ENCODE results near the gene CDRT4.

CDRT4 gene

DNA sequence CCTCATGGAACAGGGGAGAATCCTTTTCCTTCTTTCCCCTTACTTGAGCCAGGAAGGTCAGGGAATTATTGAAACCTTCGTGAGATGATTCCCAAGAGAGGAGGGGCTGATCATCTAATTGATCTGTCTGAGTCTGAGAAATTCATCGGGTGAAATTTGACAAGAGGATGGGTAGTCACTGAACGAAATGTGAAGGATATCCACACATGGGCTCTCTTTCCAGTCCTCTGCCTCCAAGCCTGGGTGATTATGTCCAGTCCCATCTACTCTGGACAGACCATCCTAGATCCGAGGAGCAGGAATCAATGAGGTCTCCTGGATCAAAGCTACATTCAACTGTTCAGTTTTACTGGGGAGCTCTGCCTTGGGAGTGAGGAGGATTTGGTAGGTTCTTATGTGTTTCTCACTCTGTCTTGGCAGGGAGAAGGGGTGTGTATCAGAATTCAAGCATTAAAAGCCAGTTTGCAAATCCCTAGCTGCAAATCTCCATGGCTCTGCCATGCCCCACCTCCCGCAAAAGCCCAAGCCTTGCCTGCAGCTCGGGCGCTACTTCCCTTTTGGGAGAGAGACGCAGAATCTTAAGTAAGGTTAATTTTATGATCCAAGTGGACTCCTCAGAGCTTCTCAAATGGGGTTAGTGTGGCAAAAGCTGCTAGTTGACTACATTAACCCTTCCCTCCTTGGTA lies 78.9 kb downstream of the CDRT4 start:
- FAIRE-seq: no peak

DNA sequence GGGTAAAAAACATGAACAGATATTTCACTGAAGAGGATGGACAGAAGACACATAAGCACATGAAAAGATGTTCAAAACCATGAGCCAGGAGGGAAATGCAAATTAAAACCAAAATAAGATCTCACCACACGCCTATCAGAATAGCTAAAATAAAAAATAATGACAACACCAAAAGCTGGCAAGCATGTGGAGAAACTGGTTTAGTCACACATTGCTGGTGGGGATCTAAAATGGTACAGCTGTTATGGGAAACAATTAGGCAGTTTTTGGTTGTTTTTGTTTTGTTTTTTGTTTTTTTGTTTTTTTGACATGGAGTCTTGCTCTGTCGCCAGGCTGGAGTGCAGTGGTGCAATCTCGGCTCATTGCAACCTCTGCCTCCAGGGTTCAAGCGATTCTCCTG lies 81.3 kb downstream of the CDRT4 start:
- no peak for FAIRE-seq

All from G401.6 (cell line).